Measurements from ENCODE around the gene EBI3.
"Not testable (repeated sequence)": the region's sequence is repeated elsewhere in the genome, so short reads cannot be mapped to it uniquely, and the experiment has no call there.

EBI3 gene

DNA sequence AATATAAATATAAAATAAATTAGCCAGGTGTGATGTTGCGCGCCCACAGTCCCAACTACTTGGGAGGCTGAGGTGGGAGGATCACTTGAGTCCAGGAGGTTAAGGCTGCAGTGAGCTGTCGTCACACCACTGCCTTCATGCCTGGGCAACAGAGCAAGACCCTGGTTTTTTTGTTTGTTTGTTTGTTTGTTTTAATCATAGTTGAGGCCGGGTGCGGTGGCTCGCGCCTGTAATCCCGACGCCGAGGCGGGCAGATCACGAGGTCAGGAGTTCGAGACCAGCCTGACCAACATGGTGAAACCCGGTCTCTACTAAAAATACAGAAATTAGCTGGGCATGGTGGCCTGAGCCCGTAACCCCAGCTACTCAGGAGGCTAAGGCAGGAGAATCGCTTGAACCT lies 8.2 kb downstream of the EBI3 start:
- not testable (repeated sequence) for DNase-seq

- DNase-seq, result no peak
Observed at GRCh38 chr19:4238831-4239230, 9.5 kb downstream of the EBI3 start.

DNA sequence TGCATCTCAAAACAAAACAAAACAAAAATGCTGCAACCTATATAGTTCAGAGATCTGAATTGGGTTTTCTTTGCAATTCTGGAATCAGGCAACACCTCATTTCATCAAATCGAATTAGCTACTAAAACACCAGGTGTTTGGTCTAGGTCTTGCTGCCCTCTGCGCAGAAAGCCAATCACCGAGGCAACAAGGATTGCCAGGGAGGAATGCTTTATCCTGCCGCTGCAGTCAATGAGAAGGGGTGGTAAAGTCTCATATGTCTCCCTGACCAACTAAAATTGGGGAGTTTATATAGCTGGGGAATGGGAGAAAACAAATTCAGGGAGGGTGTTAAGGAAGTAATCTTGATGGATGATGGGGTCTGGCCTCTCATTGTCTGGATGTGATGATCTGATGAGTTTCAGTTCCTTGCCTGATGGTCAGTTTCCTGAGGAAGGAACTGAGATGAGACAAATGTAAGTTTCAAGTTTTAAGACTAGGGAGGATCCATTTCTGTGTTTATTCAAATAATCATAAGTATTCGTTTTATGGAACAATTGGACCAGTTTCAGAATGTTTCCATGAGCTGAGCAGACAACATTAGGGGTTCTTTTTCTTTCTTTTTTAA lies 12.6 kb downstream of the EBI3 start:
- no peak for DNase-seq

- not testable (repeated sequence) for DNase-seq
Observed at GRCh38 chr19:4245938-4246337, 16.6 kb downstream of the EBI3 start.

DNA sequence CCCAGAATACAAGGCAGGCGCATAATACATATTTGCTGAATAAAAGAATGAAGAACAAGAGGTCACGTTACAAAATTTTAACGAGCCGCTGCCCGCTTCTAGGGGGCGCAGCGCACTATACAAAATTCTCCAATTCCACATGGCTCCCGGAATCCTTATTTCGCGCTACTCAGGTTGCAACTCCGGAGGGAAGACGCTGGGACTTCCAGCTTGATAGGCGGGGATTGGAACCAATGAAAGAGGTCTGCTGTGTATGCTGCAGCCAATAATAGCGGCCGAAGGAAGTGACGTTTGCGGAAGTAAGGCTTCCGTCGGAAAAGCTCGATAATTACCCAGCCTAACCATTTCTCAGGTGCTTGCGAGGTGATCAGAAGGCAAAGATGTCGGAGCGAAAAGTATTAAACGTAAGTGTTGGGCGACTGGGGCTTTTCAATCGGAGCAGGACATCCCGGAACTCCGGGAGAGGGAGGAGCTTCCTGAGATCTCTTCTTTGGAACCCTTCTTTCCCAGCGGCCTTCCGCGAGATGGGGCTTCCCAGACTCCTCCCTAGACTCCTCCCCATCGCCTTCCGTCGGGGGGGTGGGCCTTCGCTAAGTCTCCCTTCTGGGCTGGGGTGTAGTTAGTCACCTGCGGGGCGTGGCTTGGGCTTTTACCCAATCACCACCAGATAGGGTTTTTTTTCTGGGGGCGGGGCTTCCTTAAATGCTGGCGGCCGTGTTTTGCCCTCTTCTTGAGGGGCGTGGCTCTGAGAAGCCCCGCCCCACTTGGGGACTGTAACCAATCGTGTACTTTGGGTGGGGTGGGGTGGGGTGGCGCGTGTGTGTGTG lies 17.7 kb downstream of the EBI3 start, which contains the start of gene YJU2:
YJU2 (plus strand) TSS at position 314 of the 827 bp plus-strand sequence; CDS start at position 381, 67 bp downstream.
- peak; percentile 98 to 99 for DNase-seq

GRCh38 chr19:4256563-4256962 lies 27.2 kb downstream of the EBI3 start:
- DNase-seq, result no peak

- no peak for DNase-seq
Observed at GRCh38 chr19:4257025-4257424, 27.7 kb downstream of the EBI3 start.

DNA sequence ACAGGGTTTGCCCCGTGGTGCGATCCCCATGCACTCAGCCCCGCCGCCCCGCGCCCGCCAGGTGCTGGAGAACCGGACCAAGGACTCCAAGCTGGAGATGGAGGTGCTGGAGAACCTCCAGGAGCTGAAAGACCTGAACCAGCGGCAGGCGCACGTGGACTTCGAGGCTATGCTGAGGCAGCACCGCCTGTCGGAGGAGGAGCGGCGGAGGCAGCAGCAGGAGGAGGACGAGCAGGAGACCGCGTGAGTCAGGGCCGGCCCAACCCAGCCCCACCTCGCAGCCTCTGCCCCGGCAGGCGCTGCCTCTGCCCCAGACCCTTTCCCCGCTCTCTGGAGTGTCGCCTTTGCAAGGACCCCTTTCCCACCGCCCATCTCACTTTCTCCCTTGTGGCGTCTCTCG lies 28.9 kb downstream of the EBI3 start:
- DNase-seq, result no peak

GRCh38 chr19:4260613-4261191 lies 31.4 kb downstream of the EBI3 start:
- DNase-seq, result no peak

GRCh38 chr19:4264812-4265211 lies 35.5 kb downstream of the EBI3 start:
- DNase-seq, result no peak

DNA sequence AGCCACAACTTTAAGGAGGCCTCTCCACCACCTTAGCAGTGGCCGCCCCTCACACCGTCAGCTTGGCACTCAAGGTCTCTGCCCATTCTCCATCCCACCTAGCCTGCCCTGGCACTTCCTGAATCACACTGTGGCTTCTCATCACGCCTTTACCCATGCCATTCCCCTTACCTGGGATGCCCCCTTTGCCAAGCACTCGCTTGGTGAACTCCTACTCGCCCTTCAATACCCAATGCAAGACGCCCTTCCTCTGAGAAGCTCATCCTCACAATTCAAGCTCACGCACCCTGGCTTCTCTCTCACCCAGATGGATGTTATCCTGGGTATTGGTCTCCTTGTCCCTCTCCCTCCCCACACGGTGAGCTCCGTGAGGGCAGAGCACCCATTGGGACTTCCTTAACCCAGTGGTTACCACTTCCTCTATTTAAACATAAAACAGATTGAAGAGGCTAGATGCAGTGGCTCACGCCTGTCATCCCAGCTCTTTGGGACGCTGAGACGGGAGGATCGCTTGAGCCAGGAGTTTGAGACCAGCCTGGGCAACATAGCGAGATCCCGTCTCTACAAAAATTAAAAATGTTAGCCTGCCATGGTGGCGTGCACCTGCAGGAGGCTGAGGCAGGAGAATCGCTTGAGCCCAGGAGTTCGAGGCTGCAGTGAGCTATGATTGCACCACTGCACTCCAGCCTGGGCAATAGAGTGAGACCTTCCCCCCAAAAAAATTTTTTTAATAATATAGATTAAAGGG lies 37.1 kb downstream of the EBI3 start:
- DNase-seq, result no peak

- peak; percentile 74 for DNase-seq
Observed at GRCh38 chr19:4267101-4267900, 38.0 kb downstream of the EBI3 start.

- DNase-seq, result no peak
Observed at GRCh38 chr19:4267901-4268815, 38.8 kb downstream of the EBI3 start.

GRCh38 chr19:4268816-4269430 lies 39.6 kb downstream of the EBI3 start:
- DNase-seq, result no peak

DNA sequence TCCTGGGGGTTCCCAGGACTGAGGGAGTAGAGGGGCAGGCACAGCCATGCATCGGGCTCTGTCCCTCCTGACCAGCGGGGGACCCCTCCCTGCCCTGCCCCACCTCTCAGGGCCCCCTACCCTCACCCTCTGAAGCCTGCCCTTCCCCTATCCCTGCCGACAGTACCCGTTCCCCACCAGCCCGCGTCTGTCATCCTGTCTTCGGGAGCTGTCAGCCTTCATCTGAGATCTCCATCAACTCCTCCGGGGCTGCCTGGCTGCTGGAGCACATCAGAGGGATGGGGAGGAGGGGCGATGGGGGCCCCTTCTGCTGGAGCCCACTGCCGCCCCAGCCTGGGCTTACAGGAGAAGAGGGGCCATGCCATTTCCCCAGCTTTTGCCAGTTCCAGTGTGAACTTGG lies 43.6 kb downstream of the EBI3 start:
- no peak for DNase-seq

DNA sequence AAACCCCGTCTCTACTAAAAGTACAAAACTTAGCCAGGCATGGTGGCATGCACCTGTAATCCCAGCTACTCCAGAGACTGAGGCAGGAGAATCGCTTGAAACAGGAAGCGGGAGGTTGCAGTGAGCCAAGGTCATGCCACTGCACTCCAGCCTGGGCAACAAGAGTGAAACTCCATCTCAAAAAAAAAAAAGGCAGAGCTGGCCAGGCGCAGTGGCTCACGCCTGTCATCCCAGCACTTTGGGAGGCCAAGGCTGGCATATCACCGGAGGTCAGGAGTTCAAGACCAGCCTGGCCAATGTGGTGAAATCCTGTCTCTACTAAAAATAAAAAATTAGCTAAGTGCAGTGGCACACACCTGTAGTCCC lies 45.0 kb downstream of the EBI3 start:
- not testable (repeated sequence) for DNase-seq

- no peak for DNase-seq
Observed at GRCh38 chr19:4277191-4277696, 47.9 kb downstream of the EBI3 start.

DNA sequence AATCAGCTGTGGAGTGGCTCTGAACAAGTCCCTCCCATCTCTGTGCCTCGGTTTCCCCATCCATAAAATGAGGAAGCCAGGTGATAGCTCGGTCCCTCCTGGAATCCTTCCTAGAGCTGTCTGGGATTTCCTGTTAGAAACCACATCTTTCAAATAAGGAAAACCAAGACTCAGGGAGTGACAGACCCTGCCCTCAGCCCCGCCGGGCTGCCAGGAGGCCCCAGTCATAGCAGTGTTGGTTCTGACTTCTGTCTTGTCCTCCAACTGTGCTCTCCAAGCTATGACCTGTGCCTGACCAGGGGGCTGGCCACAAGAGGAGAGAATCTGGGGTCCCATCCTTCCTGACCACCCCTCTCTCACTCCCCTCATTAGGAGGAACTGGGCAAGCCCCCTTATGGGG lies 48.7 kb downstream of the EBI3 start:
- no peak for DNase-seq

- no peak for DNase-seq
Observed at GRCh38 chr19:4278419-4279266, 49.3 kb downstream of the EBI3 start, which contains the start of gene SHD. SHD (plus strand) TSS chr19:4279266; CDS start chr19:4280064, 798 bp downstream.

- DNase-seq, result no peak
Observed at GRCh38 chr19:4279267-4279529, 49.9 kb downstream of the EBI3 start.

Data from stimulated activated CD4-positive, alpha-beta T cell treated with anti-CD3 and anti-CD28 coated beads, Interleukin-2, amount 100 ng/mL, for 24 hours (primary cell).